DOHH2 (cell line): ENCODE measurements around the gene SH3RF3.

Source experiments
- H3F3A ChIP-seq: fragments of 200-600 bp; sonication (generic), shearing (Covaris generic); 2 replicates; pipeline ENCODE4 v1.6.0; 2016; ENCODE audit warnings: antibody characterized with exemption, mild to moderate bottlenecking; ENCODE audit not compliant: control insufficient read depth, insufficient read depth
- H3K27ac ChIP-seq: fragments of 200-600 bp; sonication (generic); 2 replicates; pipeline ENCODE4 v1.5.1; 2014; ENCODE audit warnings: low read depth, mild to moderate bottlenecking, low read length, moderate library complexity
- H3K27me3 ChIP-seq: fragments of 200-600 bp; sonication (generic); 2 replicates; pipeline ENCODE4 v1.6.1; 2014; ENCODE audit warnings: mild to moderate bottlenecking, low read length, mixed read lengths; ENCODE audit not compliant: control insufficient read depth
- H3K36me3 ChIP-seq: fragments of 200-600 bp; sonication (generic); 2 replicates; pipeline ENCODE4 v1.6.1; 2014; ENCODE audit warnings: mild to moderate bottlenecking, low read length, moderate library complexity, mixed read lengths; ENCODE audit not compliant: control insufficient read depth
- H3K4me1 ChIP-seq: fragments of 200-600 bp; sonication (generic); 2 replicates; pipeline ENCODE4 v1.6.1; 2014; ENCODE audit warnings: mild to moderate bottlenecking, low read length, mixed read lengths; ENCODE audit not compliant: control insufficient read depth
- H3K4me2 ChIP-seq: fragments of 200-600 bp; sonication (generic); 2 replicates; pipeline ENCODE4 v1.6.0; 2014; ENCODE audit warnings: mild to moderate bottlenecking, low read length, moderate library complexity
- H3K4me3 ChIP-seq: fragments of 200-600 bp; sonication (generic); 2 replicates; pipeline ENCODE4 v1.5.1; 2014; ENCODE audit warnings: mild to moderate bottlenecking, low read length, mixed read lengths
- H3K79me2 ChIP-seq: fragments of 200-600 bp; sonication (generic); 2 replicates; pipeline ENCODE4 v1.6.1; 2014; ENCODE audit warnings: mild to moderate bottlenecking, low read length, mixed read lengths; ENCODE audit not compliant: control insufficient read depth
- H3K9me2 ChIP-seq: fragments of 200-600 bp; sonication (generic); replicated peaks from 2 replicates; pipeline ENCODE4 v1.6.1; 2014; ENCODE audit warnings: mild to moderate bottlenecking, low read length, mixed read lengths; ENCODE audit not compliant: control insufficient read depth
- H3K9me3 ChIP-seq: fragments of 200-600 bp; sonication (generic); 2 replicates; pipeline ENCODE4 v1.6.1; 2014; ENCODE audit warnings: antibody characterized with exemption, low read length, mixed read lengths; ENCODE audit not compliant: control insufficient read depth, insufficient read depth
- H4K20me1 ChIP-seq: fragments of 200-600 bp; sonication (generic); 2 replicates; pipeline ENCODE4 v1.6.0; 2014; ENCODE audit warnings: low read depth, mild to moderate bottlenecking, antibody characterized with exemption, low read length, moderate library complexity; ENCODE audit not compliant: control insufficient read depth, insufficient read depth
- EZH2phosphoT487 ChIP-seq: fragments of 200-600 bp; sonication (generic); IDR thresholded peaks from 2 replicates; pipeline ENCODE4 v1.6.1; 2017; ENCODE audit warnings: borderline replicate concordance, mild to moderate bottlenecking, antibody characterized with exemption, low read length, moderate library complexity, mixed read lengths
- TF ChIP-seq, protein P1 (sequence below): fragments of 200-600 bp; sonication (generic); IDR thresholded peaks from one replicate; pipeline ENCODE4 v1.5.1; 2014; ENCODE audit warnings: antibody characterized with exemption, mild to moderate bottlenecking, low read depth, low read length; ENCODE audit not compliant: poor library complexity, severe bottlenecking

SH3RF3 gene

DNA sequence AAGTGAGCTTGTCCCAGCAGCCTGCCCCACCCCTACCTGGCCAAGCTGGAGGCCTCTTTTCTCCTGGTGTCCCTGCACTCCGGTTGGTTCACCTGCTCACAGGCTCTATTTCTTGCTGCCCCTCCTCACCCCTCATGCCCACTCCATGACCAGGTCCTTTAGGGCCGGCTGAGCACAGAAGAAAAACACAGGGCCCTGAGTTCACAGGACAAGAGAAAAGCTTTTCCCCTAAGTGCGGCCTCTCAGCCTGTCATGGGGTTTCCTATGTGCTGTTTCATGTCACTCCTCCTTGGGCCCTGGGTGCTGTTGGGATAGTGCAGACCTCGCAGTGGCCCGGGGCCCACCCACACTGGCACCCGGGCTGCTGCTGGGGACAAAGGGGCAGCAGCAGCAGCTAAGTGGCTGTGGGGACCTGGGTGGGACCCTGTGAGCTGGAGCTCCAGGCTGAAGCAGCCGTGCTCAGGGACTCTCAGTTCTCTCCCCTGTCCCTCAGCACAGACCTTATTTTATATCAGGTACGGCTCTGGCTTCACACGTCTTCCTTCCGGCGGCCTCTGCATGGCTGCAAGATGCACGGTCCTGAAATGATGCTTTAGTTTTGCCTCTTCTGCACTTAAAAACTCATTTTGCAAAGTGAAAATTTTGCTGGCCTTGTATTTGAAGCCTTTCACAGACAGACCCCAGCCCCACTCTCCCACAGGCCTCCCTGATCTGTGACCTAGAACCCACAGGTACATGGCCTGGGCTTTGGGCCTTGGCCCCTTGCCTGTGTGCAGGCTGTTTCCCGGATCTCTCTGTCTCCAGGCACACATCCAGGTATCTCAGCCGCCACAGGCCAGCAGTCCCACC, 71.8 kb downstream of the SH3RF3 start:
- H3K79me2 ChIP-seq: no peaks in the 10 kb centered on the region
- H3K4me3 ChIP-seq: no peak overlapping the region
- H3K27me3 ChIP-seq: no peaks in the 10 kb centered on the region
- no peaks in the 10 kb centered on the region for H3F3A ChIP-seq
- H3K27ac ChIP-seq: no peak overlapping the region
- no peak overlapping the region for H3K4me2 ChIP-seq
- H3K9me3 ChIP-seq: no peaks in the 10 kb centered on the region
- H3K36me3 ChIP-seq: no peaks in the 10 kb centered on the region
- H4K20me1 ChIP-seq: no peaks in the 10 kb centered on the region
- no peaks in the 10 kb centered on the region for H3K9me2 ChIP-seq
- TF ChIP-seq, protein P1, sequence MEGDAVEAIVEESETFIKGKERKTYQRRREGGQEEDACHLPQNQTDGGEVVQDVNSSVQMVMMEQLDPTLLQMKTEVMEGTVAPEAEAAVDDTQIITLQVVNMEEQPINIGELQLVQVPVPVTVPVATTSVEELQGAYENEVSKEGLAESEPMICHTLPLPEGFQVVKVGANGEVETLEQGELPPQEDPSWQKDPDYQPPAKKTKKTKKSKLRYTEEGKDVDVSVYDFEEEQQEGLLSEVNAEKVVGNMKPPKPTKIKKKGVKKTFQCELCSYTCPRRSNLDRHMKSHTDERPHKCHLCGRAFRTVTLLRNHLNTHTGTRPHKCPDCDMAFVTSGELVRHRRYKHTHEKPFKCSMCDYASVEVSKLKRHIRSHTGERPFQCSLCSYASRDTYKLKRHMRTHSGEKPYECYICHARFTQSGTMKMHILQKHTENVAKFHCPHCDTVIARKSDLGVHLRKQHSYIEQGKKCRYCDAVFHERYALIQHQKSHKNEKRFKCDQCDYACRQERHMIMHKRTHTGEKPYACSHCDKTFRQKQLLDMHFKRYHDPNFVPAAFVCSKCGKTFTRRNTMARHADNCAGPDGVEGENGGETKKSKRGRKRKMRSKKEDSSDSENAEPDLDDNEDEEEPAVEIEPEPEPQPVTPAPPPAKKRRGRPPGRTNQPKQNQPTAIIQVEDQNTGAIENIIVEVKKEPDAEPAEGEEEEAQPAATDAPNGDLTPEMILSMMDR: no peak
- TF ChIP-seq EZH2phosphoT487: no peak
- H3K4me1 ChIP-seq: no peaks in the 10 kb centered on the region

DNA sequence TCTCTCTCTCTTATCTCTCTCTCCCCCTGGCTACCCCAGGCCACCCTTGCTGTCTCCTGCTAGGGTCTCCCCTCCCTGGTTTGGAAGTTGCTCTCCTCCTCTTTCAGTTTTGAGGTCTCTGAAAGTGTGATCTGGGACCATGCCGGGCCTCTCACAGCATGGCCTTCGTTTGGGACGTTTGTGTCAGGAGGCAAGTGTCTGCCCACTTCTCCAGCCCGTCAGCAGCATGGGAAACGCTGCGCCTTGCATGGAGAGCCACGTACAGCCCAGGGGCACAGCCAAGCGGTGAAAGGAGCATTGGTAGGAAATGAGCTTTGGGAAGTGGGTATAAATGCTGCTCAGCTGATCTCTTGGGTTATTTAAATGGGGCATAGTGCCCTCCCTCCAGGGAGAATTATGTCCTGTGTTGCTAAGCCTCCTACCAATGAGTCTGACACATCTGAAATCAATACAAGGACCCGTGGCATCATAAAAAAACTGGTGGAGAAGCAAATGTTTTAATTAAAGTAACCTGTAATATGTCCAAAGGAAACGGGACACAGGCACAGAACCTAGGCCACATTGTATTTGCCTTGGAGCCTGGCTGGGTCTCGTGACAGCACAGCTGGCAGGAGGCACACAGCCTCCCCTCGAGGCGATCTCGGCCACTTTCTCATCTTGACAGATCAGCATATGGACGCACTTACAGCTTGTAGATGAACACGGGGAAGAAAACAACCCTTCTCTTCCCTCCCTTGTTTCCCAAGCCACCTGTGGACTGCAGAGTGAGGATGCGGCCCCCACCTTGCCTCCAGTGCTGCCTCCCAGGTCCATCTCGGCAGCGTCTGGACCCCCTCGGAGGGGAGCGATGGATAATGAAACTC, 72.7 kb downstream of the SH3RF3 start:
- Histone ChIP-seq H3K4me3 (no peak overlapping the region), H3K9me2 (no peaks in the 10 kb centered on the region), H3K79me2 (no peaks in the 10 kb centered on the region), H3F3A (no peaks in the 10 kb centered on the region), H3K9me3 (no peaks in the 10 kb centered on the region), H3K27ac (no peak overlapping the region), H3K36me3 (no peaks in the 10 kb centered on the region), H3K4me2 (no peak overlapping the region), H4K20me1 (no peaks in the 10 kb centered on the region), H3K4me1 (no peaks in the 10 kb centered on the region), H3K27me3 (no peaks in the 10 kb centered on the region)
- TF ChIP-seq, protein P1: no peak
- no peak for TF ChIP-seq EZH2phosphoT487

DNA sequence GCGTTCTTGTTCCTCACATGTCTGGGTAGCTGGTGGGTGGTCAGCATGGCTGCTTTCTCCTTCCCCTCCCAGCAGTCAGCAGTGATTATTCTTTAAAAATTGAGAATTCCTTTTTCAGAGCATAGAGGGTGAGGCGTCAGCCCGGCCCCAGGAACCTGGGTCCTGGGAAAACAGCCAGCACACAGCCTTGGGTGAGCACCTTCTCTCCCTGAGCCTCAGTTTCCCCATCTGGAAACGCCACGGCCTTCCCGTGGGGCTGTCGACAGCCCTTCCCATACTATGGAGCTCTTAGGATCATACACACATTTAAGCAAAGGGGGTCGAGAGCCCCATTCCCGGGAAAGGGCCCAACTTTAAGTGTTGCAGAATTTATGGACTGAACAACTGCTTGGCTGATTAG, 73.5 kb downstream of the SH3RF3 start:
- Histone ChIP-seq H4K20me1 (no peaks in the 10 kb centered on the region), H3K9me3 (no peaks in the 10 kb centered on the region), H3K4me1 (no peaks in the 10 kb centered on the region), H3K27me3 (no peaks in the 10 kb centered on the region), H3K79me2 (no peaks in the 10 kb centered on the region), H3K27ac (no peak overlapping the region), H3K4me3 (no peak overlapping the region), H3K9me2 (no peaks in the 10 kb centered on the region), H3K36me3 (no peaks in the 10 kb centered on the region), H3K4me2 (no peak overlapping the region), H3F3A (no peaks in the 10 kb centered on the region)
- TF ChIP-seq EZH2phosphoT487: no peak
- TF ChIP-seq, protein P1: no peak
